ENCODE data around the gene SATB1.

The SATB1 gene

DNA sequence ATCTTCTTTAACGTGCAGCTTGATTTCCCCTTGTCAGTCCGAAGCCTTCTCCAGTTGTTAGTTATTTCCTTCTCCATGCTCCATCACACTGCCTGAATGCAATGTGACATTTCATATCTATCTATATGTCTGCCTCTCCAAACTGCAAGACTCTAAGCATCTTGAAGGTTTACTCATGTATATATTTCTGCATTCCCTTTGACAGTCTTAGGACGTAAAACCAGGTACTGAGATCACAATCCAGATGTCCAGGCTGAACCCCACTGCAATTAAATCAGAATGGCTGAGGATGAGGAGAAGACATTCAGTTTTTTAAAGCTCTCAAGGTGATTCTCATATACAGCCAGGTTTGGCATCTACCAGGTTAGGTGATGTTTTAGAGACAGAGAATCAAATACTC is 6.1 kb upstream of the SATB1 start:
- no peak for DNase-seq (ENCODE audit: low spot score)

DNA sequence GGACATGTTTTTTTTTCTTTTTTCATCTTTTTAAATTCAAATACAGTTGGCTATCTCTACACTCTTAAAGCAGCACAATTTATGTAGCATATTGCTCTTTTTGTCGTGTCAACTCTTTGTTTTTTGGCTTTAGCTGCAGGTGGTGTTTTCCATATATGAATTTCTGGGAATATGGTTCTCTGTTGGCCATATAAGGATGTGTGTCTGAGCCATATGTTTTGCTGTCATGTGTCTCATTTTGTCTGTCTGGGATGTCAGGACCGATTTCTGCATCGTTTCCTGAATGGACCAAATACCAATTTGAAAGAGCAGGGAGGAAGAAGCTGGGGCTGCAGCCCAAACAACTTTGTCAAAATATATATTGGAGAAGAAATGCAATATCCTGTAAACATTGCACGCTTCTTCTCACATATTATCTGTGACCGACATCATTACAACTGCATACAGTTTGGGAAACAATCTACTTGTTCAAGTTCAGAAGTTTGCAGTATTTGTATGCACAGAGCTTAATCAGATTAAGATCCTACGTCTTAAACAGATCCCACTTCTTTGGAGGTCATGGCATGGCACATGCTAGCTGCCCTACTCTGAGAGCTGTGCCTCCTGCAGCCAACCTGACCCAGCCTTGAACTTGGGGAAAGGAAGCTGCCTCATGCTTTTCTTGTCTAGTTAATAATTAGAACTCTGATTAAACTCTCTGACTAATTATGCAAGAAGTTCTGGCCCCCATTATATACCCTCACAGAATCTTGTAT is 4.0 kb upstream of the SATB1 start:
- DNase-seq (ENCODE audit: low spot score) = no peak

DNA sequence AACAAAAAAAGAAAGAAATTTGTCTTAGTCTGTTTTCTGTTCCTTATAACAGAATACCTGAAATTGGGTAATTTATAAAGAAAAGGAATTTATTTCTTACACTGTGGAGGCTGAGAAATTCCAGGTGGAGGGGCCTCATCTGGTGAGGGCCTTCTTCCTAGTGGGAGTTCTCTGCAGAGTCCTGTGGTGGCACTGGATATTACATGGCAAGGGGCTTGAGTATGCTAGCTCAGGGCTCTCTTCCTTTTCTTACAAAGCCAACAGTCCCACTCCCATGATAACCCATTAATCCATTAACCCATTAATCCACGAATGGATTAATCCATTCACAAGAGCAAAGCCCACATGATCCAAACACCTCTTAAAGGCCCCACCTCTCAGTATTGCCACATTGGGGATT is 2.9 kb upstream of the SATB1 start:
- no peak for DNase-seq (ENCODE audit: low spot score)

DNA sequence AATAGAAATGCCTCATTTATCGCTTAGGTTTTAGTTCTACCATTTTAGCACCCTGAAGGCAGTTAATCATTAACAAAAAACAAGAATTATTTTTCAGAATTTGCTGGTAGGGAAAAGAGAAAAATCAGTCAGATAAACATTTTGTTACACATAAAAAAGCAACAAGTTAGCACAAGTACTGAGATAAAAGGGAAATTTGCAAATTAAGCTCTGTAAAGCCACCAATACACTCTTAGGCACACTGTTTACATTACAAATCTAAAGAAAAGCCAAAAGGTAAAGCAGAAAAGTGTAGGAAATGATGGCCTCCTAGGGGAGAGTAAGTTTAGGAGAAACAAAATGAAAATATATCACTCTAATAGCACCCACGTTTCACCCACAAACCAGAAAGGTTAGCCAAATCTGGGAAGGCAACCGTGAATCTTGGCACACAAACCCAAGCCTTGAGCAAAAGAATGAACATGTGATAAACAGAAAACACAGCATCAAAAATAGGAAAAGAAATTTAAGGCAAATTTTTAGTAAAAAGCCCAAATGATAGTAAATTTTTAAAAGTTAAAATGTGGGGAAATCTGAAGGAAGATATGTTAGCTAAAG is 1.6 kb upstream of the SATB1 start:
- DNase-seq (ENCODE audit: low spot score) = no peak

DNA sequence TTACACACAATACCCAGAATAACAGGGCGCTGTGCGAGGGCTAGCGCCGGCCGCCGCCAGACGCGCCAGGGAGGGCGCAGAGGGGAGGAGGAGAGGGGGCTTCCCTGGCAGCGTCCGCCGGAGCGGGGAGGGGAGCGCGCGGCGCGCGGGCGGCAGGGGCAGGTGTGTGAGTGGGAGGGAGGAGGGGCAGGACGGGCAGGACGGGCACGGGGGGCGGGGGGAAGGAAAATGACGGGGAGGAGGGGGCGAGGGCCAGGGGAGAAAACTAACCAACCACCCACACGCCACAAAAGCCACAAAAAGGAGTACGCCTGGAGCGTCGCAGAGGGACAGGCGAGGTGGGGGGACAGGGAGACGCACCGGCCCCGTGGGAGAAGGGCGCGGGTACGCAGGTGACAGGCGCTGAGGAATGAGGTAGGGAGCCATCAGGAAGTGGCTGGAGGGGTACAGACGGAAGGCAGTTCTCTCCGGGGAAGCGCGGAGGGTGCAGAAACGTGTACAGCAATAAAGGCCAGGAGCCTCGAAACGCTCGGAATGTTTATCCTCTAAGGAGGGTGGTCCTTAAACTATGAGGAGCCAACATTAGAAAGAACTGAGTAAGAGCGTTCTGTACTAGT is 610 bp upstream of the SATB1 start:
- peak; percentile 44 for DNase-seq (ENCODE audit: low spot score)

DNA sequence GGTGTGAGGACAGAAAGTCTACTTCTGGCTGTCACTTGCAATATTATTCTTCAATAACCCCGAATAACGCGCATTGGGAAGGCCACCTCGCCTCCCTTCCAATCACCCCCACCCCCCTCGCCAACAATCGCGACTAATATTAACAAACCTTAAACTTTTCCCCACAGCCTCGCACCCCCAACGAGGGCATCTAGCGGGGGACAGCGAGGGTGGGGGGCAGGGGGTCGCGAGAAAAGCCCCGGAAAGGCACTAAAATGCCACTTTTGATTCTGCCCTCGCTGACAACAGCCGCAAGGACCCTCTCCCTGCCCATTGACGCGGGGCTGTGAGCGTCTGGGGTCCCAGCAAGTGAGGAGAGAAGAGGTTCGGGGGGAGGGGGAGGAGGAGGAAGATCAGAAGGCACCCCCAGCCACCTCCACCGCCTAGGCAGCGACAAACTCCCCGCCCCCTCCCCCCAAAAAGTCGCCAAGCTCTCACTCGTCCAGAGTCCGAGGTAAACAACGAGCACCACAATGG is 868 bp downstream of the SATB1 start:
- DNase-seq (ENCODE audit: low spot score) = no peak

DNA sequence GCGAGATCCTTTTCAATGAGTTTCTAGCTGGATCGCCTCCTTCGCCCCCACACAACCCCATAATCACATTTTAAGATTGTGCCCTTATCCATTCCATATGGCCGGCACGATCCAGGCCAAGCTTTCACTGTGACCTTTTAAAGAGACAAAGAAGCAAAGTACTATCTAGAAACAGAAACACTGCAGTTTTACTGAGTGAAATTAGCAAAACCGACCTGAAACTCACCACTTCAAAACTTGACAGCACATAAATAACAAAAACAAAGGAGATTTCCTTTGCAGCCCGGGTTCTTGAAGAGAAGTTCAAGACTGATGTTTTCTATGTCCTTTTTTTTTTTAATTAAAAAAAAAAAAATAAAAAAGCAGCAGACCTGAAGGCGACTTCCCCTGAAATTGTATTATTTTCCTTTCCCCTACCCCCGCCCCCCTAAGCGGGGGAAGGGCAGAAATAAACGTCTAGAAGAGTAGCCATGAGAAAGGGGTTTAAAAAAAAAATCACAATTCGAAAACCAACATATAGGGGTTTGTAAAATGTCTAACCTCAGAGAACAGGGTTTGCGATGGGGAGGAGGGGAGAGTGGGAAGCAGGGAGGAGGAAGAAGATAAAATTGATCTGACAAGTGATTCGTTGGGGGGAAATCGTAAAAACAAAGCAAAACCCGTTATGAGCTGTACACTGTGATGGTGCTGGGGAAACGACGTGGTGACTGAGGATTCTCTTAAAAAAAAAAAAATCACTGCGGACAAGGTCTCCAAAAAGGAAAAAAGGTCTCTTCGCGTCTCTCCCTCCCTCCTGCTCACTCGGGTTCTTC is 1.5 kb downstream of the SATB1 start:
- peak; percentile 23 for DNase-seq (ENCODE audit: low spot score)

DNA sequence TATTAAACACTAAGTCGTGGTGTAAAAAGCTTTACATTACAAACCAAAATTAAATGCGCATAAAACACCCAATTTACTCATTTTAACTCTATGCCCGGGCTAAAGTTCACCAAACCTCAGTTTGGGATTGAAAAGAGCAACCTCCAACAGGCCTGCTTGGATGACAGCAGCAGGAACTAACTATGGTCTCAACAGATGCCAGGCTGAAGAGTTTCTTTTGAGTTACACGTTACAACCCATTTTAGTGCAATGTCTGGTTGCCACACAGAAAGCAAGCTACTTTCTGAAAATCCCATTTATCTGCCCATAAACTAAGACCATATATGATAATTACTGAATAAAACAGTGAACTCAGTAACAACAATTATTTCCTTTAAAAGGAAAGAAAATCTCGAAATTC is 2.2 kb downstream of the SATB1 start:
- no peak for DNase-seq (ENCODE audit: low spot score)

DNA sequence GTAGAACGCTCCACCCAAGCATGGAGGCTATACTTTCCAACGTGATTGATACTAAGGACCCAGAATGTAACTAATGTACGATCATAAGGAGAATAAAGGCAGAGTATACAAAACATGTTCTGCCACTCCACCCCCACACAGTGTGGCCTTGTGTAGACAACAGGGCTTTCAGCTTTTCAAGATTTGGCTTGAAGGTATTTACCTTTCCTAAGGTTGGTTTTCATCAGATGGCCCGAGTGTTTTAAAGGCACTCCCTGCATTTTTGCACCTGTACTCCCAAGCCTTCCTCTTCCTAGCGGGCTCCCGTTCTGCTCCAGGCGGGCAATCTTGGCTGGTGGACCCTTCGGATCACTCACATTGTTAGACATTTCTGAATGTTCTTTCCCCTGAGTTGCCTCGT is 4.6 kb downstream of the SATB1 start:
- DNase-seq (ENCODE audit: low spot score) = no peak

DNA sequence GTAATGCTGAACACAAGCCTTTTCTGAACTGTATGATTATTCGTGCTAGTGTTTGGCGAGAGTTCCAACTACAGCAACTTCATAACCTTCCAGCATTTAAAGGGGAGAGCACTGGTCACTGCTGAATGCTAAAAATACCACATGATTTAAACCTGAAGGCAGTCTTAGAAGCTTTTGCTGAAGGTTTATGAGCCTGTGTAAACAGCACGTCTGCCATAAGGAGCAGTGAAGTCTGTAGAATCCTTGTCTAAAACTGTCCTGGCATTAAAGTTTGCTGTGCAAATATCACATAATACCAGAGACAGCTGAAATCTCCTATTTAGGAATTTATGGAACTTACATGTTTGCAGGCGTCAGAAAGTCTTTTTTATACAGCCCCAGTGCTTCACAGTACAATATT is 5.9 kb downstream of the SATB1 start:
- DNase-seq (ENCODE audit: low spot score) = no peak

DNA sequence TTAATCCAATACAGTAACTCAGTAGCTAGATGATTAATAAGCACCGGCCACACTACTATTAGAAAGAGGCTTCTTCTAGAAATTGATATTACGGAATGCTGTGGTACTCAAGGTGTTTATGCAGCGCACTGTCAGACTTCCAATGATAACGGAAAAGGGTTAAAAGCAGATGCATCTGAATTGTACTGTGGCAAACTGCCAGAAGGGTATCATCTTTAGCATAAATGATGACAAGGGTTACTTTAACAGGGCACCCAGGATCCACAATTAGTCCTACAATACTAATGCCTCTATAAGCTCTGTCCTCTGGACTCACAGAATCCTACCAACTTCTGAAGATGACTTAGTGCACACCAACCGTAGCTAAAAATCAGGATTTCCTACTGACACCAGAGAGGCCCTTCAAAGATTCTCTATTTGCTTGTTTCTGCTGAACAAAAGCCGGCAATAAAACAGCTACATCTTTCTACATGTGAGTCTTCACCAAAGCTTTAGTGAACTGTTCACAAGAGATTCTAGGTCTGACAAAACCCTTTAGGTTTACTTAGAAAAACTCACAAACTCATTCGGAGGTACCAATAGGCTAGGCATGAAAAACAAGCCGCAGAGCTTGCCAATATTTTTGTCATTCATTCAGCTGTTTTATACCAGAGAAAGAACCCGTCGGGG is 7.1 kb downstream of the SATB1 start:
- DNase-seq (ENCODE audit: low spot score) = no peak

DNA sequence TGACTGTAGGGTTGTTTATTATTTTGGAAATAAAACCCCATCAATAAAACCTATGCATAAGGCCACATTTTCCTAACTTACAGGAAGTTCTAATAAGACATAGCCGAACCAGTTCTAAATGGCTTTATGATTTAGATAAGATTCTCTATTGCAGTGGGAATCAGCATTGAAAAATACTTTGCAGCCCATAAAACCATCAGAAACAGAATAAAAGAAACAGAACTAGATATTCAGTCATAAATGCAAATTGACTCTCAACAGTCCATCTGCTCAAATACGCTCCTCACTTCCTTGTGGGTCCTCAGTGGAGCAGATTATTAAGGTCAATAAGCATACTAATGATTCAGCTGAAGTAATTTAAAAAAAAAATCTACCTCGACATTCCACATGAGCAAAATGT is 8.8 kb downstream of the SATB1 start:
- no peak for DNase-seq (ENCODE audit: low spot score)

DNA sequence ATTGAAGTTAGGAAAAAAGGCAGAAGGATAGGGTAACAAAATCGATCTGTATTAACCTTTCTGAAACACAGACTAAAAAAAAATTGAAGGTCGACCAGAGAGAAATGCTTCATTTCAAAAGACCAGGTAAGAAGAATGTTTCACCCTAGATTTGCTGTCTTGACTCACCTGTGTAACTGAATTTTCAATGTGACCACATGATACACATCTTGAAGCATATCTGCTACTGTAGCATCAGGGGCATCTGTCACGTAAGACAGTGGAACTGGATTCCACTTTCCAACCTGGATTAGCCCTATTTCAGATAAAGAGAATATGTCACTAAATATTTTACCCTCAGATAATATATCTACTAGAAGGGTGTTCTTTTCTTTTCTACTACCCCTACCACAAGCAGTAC is 9.3 kb downstream of the SATB1 start:
- no peak for DNase-seq (ENCODE audit: low spot score)

DNA sequence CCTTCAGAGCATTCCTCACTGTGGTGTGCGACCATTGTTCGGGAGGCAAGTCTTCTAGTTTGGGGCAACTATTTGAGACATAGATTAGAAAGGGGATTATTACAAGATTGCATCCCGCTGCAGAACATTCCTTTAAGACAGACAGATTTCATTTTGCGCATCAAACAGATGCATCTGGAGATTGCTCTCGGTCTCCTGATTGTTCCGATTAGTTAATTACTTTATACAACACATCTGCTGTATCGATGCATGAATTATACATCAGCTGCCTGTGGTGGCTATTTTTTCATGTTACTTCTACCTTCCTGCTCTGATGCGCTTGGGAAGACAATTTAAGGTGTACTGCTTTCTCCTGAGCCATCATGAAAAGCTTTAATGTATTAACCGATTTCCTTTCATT is 10.0 kb downstream of the SATB1 start:
- DNase-seq (ENCODE audit: low spot score) = no peak

DNA sequence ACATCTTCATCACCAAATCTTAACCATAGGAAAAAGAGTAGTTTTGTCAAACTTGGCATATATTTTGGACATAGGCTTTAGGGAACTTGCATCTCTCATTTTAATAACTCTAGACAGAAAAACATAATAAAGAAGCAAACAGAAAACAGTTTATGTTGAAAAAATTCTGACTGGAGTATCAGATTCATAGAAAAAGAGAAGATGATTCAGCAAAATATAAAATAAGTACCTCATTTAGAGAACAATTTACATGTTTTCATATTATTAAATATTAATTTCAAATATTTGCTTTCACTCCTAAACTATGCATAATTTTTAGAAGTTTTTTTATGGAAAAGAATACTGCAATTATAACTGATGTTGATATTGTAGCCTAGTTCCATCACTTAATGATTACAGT is 12.5 kb downstream of the SATB1 start:
- DNase-seq (ENCODE audit: low spot score) = no peak

DNA sequence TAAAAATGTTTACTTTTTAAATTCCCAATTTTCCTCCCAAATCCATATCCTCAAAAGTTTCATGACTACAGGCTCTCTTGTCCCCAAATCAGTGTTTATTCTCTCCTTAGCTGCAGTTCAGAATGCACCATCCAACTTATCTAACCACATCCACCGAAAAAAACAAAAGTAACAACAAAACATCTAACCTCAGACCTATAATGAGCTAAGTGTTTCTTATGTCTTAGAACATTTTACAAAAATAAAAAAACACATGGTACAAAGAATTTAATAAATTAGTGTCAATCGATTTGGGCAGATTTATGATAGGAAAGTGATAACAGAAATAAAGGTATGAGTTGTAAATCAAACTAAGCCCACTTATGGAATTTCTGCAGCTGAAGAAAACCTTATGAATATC is 13.6 kb downstream of the SATB1 start:
- no peak for DNase-seq (ENCODE audit: low spot score)

DNA sequence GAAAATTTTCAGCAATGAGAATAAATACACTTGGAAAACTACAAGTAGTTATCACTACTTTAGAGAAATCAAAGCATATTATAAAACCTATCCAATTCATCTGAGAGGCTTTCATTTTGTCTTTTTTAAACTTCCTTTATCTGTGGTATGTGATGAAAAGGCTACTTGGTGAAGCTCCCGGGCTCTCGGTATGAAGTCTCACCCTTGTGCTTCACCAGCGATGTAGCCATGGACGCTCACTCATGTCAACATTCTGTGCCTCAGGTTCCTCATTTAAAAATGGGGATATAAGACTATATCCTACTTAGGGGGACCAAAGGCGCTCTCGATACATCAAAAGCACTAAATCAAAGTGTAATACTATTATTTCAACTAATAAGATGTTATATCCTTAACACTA is 14.9 kb downstream of the SATB1 start:
- no peak for DNase-seq (ENCODE audit: low spot score)

DNA sequence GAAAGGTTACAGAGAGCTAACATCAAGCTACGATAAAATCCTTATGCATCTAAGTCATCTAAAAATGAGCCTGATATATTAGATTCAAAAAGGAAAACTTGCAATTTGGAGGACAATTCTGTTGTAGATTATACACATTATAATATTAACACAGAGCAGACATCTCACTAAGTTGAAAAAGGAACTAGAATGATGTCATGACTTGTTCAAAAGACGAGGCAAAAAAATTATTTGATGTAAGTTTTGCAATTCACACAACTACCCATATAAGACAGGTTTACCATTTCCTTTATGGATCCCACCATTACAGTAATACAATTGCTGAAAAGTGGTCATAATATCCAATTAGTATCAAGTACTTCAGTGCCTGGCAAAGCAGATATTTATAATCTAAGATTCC is 15.9 kb downstream of the SATB1 start:
- no peak for DNase-seq (ENCODE audit: low spot score)

DNA sequence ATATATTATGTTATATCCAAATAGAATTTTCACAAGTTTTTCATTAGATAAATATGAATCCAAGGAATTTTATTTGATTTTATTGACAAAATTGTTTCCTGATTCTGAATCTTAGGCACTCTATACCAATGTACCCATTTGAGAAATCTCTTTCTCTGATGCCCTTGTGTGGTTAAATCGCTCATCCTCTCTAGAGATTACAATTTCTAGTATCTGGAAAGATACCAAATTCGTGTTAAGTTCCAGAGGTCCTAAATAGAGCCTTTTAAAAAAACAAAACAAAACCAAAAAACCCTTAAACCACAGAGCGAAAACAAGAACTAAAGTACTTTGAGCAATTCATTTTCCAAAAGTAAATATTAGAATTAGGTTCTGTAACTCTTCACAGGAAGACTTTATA is 20.0 kb downstream of the SATB1 start:
- DNase-seq (ENCODE audit: low spot score) = no peak

DNA sequence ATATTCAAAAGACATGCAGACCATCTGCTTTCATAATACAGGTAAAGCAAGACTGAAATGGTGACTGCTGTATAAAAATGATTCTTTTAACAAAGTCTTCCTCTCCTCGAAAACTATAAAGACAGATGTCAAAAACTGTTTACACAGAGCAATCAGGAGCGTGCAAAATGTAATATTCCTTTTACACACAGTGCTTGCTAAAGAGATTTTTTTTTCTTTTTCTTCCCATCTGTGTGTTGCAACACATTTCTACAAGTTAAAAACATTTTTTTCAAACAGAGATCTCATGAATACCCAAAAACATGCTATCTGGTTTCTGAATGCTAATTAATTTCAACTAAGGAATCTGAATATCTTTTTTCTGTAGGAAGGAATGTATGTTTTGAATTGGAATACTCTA is 22.1 kb downstream of the SATB1 start:
- no peak for DNase-seq (ENCODE audit: low spot score)

DNA sequence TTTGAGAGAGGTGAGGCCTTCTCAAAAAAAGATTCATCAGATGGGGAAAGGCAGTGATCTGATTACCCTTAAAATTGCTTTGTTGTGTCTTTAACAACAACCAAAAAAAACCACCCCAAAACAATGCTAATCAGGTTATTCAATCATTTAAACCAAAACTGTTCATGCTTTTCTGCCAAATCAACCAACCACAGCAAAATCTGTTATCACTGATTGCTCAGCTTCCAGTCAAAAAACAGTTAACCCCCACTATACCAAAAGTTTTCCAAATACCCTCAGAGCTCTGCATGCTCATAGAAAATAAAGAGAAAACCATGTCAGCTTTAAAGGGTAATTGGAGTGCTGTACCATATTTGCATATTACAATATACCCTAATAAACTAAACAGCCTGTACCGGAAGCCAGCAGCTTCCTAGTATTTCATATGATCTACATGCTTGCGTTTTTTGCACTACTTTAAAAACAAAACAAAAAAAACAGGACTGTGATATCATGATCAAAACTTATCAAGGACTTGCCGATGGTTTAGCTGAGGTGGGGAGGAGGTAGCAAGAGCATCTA is 22.8 kb downstream of the SATB1 start:
- no peak for DNase-seq (ENCODE audit: low spot score)
